Right lobe of liver (tissue), 4 donors: ENCODE measurements around the gene FBLN2.

Experiments
- POLR2A ChIP-seq: fragments of 450-650 bp; IDR thresholded peaks from one replicate; pipeline ENCODE4 v1.6.1; 2017; ENCODE audit warnings: antibody characterized with exemption, mild to moderate bottlenecking
- TF ChIP-seq, protein P1 (sequence below), 4 donors: fragments of 200-600 bp in 3 of 4; fragments of 450-650 bp in 1 of 4; IDR thresholded peaks; one replicate each; pipeline versions ENCODE4 v1.5.1 to v1.8.0; 2016 to 2022; ENCODE audit warnings: antibody characterized with exemption in 4 of 4, mild to moderate bottlenecking in 2 of 4
- donor health status: DM: no; HTN: no; CAD: no.
- donor health status: DM: no; HTN: no; CAD: no.
- donor health status: DM: no; HTN: yes; CAD: no.

DNA sequence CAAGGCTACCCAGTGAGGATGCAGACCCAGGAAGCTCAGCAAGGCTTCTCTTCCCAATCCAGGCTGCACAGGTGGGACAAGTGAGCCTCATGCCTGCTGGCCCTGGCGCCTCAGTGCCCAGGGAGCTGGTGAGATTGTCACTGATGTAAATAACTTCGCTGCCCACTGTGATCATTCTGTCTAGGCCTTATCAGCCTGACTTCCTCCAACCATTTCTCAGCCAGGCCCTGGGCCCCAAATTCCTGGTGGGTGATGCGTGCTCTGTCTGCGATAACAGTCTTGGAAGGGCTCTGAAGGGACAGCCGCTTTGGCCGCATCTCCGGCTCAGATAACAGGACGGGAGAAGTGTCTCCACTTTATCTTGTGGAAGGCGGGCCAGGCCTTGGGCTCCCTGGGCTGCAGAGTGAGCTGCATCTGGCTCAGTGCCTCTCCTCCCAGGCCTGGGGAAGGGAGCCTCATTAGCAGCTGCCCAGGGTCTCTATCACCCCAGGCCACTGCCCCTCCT lies 2.2 kb upstream of the FBLN2 start:
- TF ChIP-seq, protein P1, sequence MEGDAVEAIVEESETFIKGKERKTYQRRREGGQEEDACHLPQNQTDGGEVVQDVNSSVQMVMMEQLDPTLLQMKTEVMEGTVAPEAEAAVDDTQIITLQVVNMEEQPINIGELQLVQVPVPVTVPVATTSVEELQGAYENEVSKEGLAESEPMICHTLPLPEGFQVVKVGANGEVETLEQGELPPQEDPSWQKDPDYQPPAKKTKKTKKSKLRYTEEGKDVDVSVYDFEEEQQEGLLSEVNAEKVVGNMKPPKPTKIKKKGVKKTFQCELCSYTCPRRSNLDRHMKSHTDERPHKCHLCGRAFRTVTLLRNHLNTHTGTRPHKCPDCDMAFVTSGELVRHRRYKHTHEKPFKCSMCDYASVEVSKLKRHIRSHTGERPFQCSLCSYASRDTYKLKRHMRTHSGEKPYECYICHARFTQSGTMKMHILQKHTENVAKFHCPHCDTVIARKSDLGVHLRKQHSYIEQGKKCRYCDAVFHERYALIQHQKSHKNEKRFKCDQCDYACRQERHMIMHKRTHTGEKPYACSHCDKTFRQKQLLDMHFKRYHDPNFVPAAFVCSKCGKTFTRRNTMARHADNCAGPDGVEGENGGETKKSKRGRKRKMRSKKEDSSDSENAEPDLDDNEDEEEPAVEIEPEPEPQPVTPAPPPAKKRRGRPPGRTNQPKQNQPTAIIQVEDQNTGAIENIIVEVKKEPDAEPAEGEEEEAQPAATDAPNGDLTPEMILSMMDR (IDR thresholded peaks at IDR 0.05), result no peak
- no peak for TF ChIP-seq POLR2A
